ENCODE results near the gene JPH2.

Gene JPH2

DNA sequence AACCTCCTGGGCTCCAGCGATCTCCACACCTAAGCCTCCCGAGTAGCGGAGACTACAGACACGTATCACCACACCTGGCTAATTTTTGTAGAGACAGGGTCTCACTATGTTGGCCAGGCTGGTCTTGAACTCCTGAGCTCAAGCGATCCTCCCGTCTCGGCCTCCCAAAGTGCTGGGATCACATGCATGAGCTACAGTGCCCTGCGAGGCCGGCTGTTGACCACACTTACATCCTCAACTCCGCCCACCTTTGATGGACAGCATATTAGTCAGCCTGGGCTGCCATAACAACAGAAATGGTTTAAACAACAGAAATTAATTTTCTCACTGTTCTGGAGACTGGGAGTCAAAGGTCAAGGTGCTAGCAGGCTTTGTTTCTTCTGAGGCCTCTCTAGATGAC is 107.7 kb downstream of the JPH2 start:
- no peak for DNase-seq (ENCODE audit: low read depth, low spot score)

DNA sequence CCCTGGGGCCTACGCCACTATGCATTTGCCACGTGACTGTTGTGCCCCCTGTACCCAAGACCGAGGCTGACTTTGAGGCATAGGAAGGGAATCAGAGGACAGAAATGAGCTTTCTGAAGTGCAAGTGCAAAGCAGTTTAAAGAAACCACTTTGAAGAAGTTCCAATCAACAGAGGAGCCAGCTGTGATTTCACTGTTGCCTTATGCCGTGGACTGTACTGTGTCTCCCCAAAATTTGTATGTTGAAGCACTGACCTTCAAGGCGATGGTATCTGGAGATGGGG is 111.1 kb downstream of the JPH2 start:
- no peak for DNase-seq (ENCODE audit: low read depth, low spot score)

DNA sequence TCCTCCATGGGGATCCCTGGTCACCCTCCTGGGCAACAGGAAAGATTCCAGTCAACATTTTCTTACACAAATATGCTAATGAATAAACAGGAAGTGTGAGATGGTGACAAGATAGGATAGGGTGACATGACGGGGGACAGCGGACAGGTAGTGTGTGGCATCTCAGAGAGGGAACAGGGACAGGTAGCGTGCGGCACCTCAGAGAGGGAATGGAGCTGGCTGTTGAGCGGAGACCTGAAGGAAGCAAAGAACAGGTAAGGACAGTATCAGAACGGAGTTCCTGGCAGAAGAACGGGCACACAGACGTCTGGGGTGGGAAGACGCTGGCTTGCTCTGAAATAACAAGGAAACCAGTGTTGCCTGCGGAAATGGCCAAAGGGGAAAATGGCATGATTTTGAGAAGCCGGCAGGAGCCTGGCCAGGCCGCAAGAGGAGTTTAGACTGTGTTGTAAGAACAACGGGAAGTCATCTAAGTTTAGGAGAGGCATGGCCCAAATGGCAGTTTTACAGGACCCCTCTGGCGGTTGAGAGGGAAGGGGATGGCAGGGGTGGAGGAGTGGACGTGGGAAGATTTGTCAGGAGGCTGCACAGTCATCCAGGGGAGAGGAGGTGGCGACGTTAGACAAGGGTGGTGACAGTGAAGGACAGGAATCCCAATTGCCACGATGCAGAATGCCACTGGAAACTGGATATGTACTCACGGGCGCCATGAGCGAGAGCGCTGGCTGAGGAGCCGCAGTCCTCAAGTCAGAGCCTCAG is 111.6 kb downstream of the JPH2 start:
- no peak for DNase-seq (ENCODE audit: low read depth, low spot score)

DNA sequence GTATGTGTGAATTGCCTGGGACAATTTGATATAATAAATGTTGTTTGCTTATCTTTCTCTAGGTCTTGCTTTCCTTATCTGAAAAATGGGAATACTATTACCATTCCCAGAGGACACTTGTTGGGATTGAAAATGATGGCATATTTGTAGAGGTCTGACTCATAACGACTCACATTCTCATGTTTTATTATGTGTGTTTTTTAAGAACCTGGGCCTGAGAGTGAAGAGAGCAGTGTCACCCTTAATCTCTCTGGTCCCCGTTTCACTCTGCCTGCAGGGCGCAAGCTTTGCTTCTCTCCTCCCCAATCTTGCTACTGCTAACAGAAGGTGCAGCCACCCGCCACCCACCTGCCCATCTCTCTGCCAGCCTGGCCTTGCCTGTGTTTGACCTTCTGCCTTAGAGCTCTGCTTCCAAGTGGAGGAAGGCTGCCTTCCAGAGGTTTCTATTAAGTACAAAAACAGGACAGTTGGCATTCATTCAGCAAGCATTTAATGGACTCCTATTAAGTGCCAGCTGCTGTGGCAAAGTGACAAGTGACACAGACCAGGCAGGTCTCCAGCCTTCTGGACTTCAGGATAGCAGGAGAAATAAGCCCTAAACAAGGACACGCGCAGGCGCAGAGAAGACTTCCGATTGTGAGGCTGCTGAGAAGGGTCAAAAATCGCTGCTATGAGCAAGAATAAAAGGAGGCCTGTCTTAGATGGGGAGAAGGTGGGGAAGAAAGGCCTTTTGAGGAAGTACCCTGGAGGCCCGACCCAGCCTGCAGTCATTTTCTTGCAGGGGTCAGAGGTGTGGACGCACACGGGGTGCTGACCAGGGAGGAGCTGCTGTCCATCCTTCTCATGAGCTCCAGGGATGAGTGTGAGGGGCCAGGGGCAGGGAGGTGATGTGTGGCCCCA is 112.5 kb downstream of the JPH2 start:
- no peak for DNase-seq (ENCODE audit: low read depth, low spot score)

DNA sequence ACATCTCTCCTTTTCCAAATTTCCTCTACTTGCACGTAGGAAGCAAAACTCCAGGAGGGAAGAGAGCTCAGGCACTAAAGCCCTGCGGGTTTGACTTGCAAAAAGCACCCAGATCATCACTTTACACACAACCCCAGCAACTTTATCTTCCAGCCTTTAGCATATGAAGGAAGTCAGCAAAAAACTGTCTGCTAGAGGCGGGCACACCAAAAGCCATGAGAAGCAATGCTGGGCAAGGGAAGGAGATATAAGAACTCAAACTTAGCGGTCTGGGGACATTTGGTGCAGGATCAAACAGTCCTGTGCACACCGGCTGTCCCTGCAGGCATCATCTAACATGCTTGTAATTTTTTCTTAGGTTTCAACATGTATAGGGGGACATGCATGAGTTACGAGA is 113.3 kb downstream of the JPH2 start:
- no peak for DNase-seq (ENCODE audit: low read depth, low spot score)

DNA sequence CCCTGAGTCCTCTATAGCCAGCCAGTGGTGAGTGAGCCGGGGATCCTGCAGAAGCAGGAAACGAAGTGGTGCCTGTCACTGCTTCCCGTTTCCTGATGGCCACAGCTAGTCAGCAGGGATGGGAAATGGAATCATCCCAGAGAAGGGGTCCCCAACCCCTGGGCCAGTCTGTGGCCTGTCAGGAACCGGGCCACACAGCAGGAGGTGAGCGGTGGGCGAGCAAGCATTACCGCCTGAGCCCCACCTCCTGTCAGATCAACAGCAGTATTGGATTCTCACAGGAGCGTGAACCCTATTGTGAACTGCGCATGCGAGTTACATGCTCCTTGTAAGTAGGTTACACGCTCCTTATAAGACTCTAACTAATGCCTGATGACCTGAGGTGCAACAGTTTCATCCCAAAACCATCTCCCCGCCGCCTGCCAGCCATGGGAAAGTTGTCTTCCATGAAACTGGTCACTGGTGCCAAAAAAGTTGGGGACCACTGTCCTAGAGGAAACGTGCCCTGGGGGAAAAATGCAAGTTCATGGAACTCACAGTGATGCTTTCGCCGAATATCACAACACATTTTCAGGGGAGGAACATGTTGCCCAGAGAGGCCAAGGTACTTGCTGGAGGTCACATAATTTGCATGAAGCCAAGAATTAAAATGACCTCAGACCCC is 113.8 kb downstream of the JPH2 start:
- no peak for DNase-seq (ENCODE audit: low read depth, low spot score)

DNA sequence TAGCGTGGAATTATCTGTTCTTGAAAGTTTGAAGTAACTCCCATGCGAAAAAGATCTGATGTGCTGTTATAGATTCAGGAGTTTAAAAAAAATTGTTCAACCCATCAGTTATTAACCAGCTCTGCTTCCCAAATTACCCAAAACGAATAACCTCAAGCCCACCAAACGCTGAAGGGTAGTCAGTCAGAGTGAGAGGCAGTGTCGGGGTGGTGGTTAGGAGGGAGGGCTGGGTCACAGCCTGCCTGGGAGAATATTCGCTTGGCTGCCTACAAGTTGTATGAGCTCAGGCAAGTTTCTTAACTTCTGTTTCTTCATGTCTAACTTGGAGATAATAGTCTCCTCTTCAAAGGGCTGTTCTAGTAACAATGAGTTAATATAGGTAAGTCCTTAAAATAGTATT is 114.6 kb downstream of the JPH2 start:
- DNase-seq (ENCODE audit: low read depth, low spot score), result no peak

DNA sequence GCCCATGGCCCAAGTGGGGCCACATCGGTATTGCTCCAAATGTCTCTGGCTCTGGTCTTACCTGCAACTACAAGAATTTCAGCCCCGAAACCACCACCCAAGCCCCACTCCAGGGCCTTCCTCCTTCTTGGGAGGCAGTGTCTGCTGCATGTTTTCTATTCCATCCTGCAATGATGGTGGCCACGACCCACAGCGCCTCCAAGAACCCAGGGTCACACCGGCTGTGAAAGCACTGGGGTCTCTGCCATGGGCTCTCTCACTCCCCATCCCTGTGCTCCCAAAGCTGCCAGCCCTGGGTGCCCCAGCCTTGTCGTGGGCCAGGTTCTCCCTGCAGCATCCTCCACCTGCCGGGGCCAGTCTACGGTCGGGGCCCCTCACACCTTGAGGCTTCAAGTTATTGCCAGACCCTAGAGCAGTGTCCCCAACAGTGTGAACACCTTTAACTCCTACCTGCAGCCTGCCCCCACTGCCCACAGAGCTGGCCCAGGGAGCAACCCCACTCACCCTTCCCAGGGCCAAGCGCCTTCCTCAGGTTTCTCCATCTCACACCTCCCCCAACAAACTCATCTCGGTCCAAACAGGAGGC is 115.4 kb downstream of the JPH2 start:
- no peak for DNase-seq (ENCODE audit: low read depth, low spot score)

DNA sequence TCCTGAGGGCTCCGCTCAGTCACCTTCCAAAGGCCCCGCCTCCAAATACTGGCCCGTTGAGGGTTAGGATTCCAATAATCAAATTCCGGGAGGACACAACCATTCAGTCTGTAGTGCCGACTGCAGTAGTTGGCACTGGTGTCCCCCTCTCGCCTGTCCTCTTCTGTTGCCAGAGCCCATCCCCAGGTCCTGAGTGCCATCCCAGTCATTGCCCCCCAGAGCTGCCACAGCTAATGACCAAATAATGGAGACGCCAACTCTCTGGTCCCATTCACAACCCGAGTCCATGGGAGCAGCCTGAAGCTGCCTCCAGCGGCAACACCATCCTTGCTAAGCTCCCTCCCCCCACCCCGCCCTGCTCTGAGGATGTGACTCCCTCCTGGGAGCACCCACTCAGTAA is 115.9 kb downstream of the JPH2 start:
- no peak for DNase-seq (ENCODE audit: low read depth, low spot score)

DNA sequence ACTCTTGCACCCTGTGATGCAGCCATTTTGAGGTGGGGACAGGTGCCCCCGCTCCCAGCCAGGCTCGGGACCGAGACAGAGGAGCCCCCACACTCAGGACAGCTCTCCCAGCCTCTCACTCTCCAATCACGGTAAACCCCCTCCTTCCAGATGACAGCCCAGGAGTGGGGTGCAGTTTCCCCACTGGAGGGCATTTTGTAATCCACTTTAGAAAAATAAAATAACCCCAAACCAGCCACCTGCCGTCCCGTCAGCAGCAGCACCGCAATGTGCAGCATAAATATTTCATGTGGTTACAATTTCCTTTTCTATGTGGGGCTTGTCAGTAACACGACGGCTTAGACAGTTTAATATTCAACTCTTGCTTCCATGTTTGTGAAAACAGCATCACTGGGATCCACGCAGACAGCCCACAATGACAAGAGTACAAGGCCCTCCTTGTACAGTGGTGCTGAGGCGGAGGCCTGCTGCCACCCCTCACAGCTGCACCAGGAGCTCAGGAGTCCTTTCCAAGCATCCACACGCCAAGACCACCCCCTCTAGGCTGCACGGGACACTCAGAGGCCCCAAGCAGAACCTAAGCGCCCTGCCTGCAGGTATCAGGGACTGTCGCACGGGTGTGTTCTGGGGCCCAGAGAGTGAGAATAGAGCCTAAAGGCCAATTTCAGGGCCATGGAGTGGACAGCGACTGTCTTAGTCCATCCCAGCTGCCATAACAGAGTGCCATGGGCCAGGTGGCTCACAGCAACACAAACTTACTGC is 116.7 kb downstream of the JPH2 start:
- DNase-seq (ENCODE audit: low read depth, low spot score), result peak; percentile 18

DNA sequence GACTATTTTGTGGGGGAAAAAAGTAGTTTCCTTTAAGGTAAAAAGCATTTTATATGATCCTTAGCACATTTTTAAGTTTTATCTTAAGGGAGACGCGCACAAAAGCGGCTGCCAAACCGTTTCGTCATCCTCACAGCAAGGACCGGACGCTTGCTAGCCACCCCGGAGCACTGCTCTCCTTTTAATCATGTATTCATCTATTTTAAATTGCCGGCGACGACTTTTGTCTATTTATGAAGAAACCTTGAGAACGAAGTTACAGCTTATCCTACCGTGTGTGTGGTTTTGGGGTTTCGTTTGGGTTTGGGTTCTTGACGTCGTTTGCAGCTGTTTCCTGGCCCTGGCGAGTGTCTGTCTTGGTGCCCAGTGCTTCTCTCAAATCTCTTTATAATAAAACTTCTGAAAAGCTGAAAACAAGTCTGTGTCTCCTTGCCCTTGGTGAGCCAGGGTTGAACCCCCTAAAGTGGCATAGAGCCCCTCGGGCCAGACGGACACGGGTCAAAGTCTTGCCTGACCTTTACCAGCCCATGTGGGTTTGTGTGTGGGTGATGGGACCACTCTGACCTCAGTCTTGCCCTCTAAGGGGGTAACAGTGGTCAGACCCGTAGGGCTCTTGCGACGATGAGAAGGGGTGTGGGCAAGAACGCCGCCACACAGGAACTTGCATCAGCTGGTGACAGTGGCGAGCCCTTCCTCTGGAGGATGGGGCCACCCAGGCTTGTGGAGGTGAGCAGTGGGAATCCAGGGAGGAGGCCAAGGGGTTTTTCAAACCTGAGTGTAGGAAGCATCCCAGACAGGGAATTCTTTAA is 117.6 kb downstream of the JPH2 start:
- peak; percentile 30 for DNase-seq (ENCODE audit: low read depth, low spot score)

DNA sequence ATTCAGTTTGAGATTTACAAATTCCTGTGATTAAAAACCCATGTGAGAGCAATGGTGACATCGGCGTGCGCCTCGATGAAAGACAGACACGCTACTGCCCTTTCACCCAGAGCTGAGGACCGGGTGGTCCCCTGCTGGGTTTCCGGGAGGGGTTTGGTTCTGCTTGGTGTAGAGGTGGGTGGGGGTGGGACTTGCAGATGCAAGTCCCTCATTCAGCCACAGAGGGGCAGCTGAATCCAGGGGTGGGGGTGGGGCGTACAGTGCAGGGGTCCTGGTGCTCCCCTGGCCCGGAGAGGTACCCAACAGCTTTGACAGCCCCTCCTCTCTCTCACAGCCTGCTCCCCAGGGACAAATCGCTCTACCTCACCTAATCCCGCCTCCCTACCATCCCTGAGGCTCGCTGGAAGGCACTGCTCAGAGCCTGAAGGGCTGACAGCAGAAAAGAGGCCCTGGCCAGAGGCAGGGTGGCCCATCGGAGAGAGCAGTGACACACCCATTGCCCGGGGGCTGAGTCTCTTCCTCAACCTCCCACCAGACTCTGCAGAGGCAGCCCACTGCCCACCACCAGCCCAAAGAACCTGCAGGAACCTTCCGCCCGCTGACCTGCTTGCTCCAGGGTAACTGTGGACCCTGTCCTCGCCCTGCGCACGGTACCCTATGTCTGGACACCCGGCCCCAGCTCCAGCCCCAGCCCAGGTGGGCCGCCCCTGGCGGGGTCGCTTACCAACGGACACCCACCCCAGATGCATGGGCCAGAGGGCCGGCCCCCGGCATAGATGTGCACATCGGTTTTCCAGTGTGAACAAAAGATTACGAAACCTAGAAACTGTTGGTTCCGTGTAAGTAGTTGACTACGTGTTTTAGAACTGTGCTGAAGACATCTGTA is 118.4 kb downstream of the JPH2 start:
- DNase-seq (ENCODE audit: low read depth, low spot score), result no peak

DNA sequence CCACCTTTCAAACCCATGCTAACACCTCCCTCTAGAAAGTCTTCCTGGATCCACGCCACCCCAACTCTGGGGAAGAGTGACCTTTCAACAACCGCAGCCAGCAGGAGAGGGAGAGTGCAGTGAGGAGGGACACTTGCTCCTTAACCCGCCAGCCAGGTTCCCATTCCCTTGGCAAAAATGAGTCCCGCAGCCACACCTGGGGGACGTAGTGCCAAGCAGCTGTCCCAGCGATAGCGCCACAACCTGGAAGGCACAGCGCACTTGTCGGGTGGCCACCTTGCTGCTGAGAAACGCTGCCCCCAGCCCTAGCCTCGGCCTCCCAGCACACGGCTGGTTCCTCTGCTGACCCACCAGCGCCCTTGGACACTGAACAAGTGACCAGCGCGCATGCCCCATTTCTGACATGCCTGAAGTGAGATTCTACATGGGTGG is 119.3 kb downstream of the JPH2 start:
- DNase-seq (ENCODE audit: low read depth, low spot score), result no peak

DNA sequence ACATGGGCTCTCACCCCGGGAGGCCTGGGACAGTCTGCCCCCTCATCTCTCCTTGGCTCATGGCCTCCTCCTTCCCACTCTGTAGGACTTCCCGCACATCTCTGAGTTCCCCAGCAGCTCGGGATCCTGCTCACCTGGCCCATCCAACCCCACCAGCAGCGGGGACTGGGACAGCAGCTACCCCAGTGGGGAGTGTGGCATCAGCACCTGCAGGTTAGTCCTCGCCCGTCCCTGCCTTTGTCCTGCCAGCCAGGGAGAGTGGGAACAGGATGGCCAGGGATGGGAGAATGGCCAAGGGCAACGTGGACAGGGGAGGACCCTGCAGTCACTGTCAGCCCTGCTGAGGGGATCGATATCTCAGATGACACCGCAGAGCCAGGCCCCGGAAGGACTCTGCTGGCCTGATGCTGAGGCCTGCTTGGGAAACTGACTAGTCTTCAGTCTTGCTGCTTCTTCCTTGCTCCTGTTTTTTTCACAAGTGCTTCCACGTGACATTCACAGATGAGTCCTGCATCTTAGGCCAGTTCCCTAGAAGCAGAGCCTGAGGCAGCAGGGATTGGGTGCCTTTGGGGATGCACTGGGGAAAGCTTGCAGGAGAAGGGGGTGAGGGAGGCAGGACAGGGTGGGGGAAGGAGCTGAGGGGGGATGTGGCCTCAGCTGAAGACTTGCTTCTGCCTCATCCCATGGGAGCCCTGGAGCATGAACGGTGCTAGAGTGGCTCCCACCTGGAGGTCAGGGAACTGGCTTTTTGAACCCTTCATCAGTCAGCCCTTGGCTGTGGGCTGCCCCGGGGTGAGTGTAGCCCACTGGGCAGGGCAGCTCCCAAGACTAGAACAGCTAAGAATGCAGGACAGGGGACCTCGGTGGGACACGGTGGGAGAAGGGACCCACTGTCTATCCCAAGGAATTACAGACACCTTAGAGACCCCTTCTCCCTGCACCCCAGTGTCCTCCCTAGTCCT is 120.1 kb downstream of the JPH2 start:
- no peak for DNase-seq (ENCODE audit: low read depth, low spot score)

DNA sequence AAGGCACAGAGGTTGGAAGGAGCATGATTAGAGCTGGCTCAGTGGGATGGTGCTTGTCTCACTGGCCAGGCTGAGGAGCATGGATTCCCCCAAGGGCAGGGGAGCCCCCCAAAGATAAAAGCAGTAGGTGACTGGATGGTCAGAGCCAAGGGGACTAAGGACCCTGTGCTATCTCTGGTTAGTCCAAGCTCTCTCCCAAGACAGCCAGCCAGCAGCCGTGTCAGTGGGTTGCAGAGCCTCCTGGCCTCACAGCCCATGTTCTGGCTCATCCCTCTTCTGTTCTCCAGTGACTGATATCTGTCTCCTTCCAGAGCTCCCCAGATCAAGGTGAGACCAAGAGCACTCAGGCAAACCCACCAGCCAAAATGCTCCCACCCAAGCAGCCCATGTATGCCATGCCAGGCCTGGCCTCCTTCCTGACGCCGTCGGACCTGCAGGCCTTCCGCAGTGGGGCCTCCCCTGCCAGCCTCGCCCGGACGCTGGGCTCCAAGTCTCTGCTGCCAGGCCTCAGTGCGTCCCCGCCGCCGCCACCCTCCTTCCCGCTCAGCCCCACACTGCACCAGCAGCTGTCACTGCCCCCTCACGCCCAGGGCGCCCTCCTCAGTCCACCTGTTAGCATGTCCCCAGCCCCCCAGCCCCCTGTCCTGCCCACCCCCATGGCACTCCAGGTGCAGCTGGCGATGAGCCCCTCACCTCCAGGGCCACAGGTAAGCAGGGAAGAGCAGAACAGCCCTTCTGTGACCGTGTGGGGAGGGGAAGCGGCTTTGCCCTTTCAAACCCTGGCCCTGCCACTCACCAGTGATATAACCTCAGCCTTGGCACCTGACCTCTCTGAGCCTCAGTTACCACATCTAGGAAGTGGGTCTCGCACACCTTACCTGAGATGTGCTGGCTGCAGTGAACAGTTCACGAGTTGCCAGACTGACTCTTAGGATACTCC is 121.3 kb downstream of the JPH2 start:
- no peak for DNase-seq (ENCODE audit: low read depth, low spot score)

DNA sequence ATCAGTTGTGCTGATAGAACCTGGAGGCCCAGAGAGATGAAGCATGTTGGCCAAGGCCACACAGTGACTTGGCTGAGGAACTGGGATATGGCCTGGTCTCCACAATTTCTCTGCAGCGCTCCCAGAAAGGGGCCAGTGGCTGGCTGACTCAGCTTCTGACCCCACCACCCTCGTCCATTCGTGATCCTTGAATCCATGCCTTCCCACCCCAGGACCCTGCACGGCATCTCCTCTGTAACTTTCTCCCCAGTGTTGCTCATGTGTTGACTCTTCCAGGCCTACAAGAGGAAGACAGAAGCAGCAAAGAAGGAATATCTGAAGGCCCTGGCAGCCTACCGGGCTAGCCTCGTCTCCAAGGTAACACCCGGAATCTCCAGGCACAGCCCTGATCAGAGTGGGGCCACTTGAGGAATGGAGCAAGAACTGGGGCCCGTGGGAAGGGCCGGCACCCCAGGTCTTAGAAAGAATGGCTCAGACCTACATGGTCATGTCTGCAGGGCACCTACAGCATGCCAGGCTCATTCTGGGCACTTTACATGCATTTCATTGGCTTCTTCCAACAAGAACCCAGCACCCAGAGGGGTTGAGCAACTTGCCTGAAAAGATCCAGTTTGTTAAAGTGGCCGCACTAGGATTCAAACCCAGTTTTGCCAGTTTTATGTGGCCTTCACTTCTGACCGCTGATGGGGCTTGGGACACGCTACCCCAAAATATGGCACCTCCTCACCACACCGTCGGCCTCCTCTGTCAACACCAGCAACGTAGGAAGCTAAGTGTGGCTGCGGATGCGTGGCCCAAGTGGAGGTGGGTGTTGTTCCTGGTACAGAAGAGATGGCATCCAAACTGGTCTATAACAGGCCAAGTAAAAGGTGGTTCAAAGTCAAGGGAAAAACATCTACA is 122.2 kb downstream of the JPH2 start:
- DNase-seq (ENCODE audit: low read depth, low spot score), result no peak
